Stomach (tissue), 4 donors: ENCODE results near the gene PPT2.

Source experiments
- EP300 ChIP-seq: sonication (generic); formaldehyde crosslinking; IDR thresholded peaks from one replicate; pipeline ENCODE4 v1.6.1; 2017; ENCODE audit warnings: antibody characterized with exemption
- POLR2A ChIP-seq, 4 donors: fragments of 450-650 bp; IDR thresholded peaks; one replicate each; pipeline ENCODE4 v1.6.1; 2016; ENCODE audit warnings: antibody characterized with exemption in 4 of 4, control low read depth in 2 of 4, mild to moderate bottlenecking in 1 of 4, moderate library complexity in 1 of 4
- POLR2AphosphoS5 ChIP-seq, 3 donors: sonication (generic); formaldehyde crosslinking; IDR thresholded peaks; one replicate each; pipeline ENCODE4 v1.6.1; 2016; ENCODE audit warnings: antibody characterized with exemption in 3 of 3
- TF ChIP-seq, protein P1 (sequence below), 7 experiments: fragments of 450-650 bp in 4 of 7; fragments of 200-600 bp in 3 of 7; sonication (generic) in 3 of 7; IDR thresholded peaks; one replicate each; pipeline ENCODE4 v1.5.1; 2016 to 2019; ENCODE audit warnings: antibody characterized with exemption in 7 of 7, control low read depth in 2 of 7, mild to moderate bottlenecking in 1 of 7

DNA sequence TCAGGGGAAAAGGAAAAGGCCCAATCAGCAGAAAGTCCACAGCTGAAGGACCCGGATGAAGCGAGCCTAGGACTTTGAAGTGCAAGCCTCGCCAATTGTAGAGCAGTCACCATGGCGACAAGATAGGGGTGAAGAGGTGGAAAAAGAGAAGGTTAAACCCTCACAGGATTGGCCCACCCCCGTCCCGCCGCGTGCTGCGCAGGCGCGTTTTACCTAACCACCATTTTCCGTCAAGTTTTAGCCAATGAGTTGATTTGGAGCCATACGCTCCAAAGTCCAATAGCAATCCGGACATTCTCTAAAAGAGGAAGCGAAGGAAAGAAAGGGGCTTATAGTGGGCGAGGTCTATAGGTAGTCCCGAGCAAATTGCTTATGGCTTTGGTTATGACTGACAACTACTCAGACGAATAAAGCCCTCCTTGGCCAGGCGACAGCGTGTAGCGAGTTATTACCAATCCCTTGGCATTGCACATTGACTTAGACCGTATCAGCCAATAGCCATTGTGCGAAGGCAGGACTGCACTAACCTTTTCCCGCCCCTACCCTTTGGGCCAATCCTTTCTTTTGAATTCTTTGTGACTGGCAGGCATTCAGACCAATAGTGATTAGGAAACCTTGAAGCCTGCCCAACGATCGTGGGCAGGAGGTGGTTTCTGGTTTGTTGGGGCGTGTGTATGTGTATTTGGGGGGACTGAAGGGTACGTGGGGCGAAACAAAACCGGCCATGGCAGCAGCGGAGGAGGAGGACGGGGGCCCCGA lies 24.0 kb downstream of the PPT2 start, which contains the start of gene RNF5:
- TF ChIP-seq, protein P1, sequence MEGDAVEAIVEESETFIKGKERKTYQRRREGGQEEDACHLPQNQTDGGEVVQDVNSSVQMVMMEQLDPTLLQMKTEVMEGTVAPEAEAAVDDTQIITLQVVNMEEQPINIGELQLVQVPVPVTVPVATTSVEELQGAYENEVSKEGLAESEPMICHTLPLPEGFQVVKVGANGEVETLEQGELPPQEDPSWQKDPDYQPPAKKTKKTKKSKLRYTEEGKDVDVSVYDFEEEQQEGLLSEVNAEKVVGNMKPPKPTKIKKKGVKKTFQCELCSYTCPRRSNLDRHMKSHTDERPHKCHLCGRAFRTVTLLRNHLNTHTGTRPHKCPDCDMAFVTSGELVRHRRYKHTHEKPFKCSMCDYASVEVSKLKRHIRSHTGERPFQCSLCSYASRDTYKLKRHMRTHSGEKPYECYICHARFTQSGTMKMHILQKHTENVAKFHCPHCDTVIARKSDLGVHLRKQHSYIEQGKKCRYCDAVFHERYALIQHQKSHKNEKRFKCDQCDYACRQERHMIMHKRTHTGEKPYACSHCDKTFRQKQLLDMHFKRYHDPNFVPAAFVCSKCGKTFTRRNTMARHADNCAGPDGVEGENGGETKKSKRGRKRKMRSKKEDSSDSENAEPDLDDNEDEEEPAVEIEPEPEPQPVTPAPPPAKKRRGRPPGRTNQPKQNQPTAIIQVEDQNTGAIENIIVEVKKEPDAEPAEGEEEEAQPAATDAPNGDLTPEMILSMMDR (IDR thresholded peaks at IDR 0.05) = no peak
- TF ChIP-seq EP300 (no peak), POLR2AphosphoS5 (IDR thresholded peaks at IDR 0.05) (peak; percentile 22 to 74 (median 70)), POLR2A (IDR thresholded peaks at IDR 0.05) (no peak)
